ENCODE results near the gene COX14. TPM values are rescaled to one million over a fixed set of nuclear protein-coding genes. Genes with fewer than 3 reads are reported as not detected.

The COX14 gene
- total and polyA plus RNA-seq, 2 donors from 2014 or later: 68.2 to 242 TPM

DNA sequence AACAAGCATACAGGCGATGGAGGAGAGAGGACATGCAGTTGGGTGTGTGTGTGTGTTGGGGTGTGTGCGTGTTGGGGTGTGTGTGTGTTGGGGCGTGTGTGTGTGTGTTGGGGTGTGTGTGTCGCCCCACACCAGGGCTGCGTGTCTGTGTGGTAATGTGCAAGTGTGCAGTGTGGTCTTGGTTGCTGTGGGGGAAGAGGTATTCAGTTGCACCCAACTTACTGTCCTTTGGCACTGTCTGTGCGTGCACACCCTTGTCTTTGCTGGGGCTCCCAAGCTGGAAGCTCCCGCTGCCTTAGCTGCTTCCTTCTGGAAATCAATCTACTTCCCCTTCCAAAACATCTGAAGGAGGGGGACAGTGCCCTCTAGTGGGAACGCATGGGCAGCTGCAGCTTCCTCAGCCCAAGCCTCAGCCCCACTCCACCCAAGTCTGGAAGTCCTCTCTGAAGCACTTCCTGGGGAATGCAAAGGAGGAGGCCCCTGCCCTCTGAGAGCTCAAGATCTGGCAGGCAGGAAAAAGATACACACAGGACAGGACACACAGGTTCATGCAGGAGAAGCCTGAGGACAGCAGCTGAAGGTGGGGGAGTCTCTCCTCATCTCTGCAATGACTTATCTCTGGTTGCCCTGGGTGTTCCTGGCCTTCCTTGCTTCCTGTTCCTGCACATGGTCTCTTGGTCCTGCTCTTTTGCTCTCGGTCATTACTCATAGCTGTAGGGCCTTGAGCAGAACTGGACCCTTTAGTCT, 41.5 kb upstream of the COX14 start:
- FAIRE-seq (no peak), DNase-seq (peak; percentile 89 to 93 (median 90))
- Histone ChIP-seq H3K9ac (ENCODE audit: low read length in 3 of 3) (no peak overlapping the region), H3K27me3 (ENCODE audit: control insufficient read depth, insufficient read depth, low read length) (no peaks in the 10 kb centered on the region), H3K4me1 (ENCODE audit: control insufficient read depth in 2 of 3, insufficient read depth in 2 of 3, low read depth in 1 of 3, low read length in 3 of 3) (peaks cover 0 to 2% (median 0%) of the 10 kb centered on the region in 3 donors), H3K9me3 (ENCODE audit: control insufficient read depth in 2 of 3, insufficient read depth in 1 of 3, low read length in 3 of 3) (no peaks in the 10 kb centered on the region), H3K4me3 (ENCODE audit: low read length in 3 of 3) (no peak overlapping the region), H3K27ac (ENCODE audit: low read depth in 2 of 2, low read length in 2 of 2) (no peak overlapping the region), H3K36me3 (ENCODE audit: control insufficient read depth in 2 of 3, insufficient read depth in 3 of 3, low read length in 3 of 3) (no peaks in the 10 kb centered on the region)
- TF ChIP-seq CTCF (IDR thresholded peaks at IDR 0.05; ENCODE audit: borderline replicate concordance, extremely low read depth, insufficient read depth): peak; percentile 93
- intact Hi-C loops (cut with DNase I): loop anchor here (10.0 kb wide), 1 partner anchor 104 kb away; no protein-coding TSS in a partner anchor

DNA sequence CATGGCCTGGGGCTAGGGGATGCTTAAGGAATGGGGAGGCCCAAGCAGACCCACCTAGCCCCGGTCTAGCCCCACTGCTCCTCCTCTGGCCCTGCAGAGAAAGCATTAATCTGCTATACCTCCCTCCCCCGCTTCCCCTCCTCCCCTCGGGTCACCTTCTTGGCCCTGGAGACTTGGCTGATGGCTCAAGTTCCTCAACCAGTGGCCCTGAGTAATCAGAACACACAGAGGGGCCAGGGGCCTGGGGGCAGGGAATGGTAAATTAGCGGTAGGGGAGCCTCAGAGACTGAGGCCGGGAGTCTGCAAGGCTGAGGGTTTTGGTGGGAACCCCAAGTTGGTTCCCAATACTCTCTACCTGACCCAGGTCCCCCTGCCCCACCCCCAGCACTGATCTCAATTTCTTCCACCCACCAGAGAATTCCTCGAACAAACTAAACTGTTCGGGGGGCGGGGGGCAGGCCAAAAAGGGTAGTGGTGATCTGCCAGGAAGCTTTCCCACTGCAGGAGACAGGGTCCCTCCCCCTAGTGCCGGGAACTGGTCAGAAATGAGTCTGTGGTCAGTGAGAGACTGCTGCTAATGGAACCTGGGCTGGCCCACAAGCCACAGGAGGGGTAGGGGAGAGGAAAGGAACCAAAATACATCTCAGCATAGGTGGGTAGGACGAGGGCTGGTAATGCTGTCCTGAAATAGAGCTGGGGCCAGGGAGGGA, 39.7 kb upstream of the COX14 start:
- Histone ChIP-seq H3K27ac (ENCODE audit: low read depth in 2 of 2, low read length in 2 of 2) (no peak overlapping the region), H3K36me3 (ENCODE audit: control insufficient read depth in 2 of 3, insufficient read depth in 3 of 3, low read length in 3 of 3) (no peaks in the 10 kb centered on the region), H3K9me3 (ENCODE audit: control insufficient read depth in 2 of 3, insufficient read depth in 1 of 3, low read length in 3 of 3) (no peaks in the 10 kb centered on the region), H3K27me3 (ENCODE audit: control insufficient read depth, insufficient read depth, low read length) (no peaks in the 10 kb centered on the region), H3K4me3 (ENCODE audit: low read length in 3 of 3) (no peak overlapping the region), H3K4me1 (ENCODE audit: control insufficient read depth in 2 of 3, insufficient read depth in 2 of 3, low read depth in 1 of 3, low read length in 3 of 3) (peaks cover 0 to 2% (median 0%) of the 10 kb centered on the region in 3 donors), H3K9ac (ENCODE audit: low read length in 3 of 3) (no peak overlapping the region)
- peak in 3 of 5 donors; percentile 37 to 42 (median 38) for DNase-seq
- intact Hi-C loops (cut with DNase I): loop anchor here (10.0 kb wide), 1 partner anchor 102 kb away; no protein-coding TSS in a partner anchor
- no peak for TF ChIP-seq CTCF (IDR thresholded peaks at IDR 0.05; ENCODE audit: borderline replicate concordance, extremely low read depth, insufficient read depth)
- FAIRE-seq: no peak

- peak in 1 of 5 donors; percentile 61 for DNase-seq
- intact Hi-C loops (cut with DNase I): loop anchor here (10.0 kb wide), 1 partner anchor 102 kb away; no protein-coding TSS in a partner anchor
Observed at GRCh38 chr12:50073206-50073605, 38.8 kb upstream of the COX14 start.

More at GRCh38 chr12:50073206-50073605, 38.8 kb upstream of the COX14 start:
- TF ChIP-seq CTCF (IDR thresholded peaks at IDR 0.05; ENCODE audit: borderline replicate concordance, extremely low read depth, insufficient read depth): no peak
- H3K9me3 ChIP-seq (ENCODE audit: control insufficient read depth in 2 of 3, insufficient read depth in 1 of 3, low read length in 3 of 3): no peaks in the 10 kb centered on the region
- no peak overlapping the region for H3K4me3 ChIP-seq (ENCODE audit: low read length in 3 of 3)
- no peak for FAIRE-seq
- no peak overlapping the region for H3K9ac ChIP-seq (ENCODE audit: low read length in 3 of 3)
- H3K36me3 ChIP-seq (ENCODE audit: control insufficient read depth in 2 of 3, insufficient read depth in 3 of 3, low read length in 3 of 3): no peaks in the 10 kb centered on the region
- H3K27ac ChIP-seq (ENCODE audit: low read depth in 2 of 2, low read length in 2 of 2): no peak overlapping the region
- no peaks in the 10 kb centered on the region for H3K27me3 ChIP-seq (ENCODE audit: control insufficient read depth, insufficient read depth, low read length)
- peaks cover 0 to 2% (median 0%) of the 10 kb centered on the region in 3 donors for H3K4me1 ChIP-seq (ENCODE audit: control insufficient read depth in 2 of 3, insufficient read depth in 2 of 3, low read depth in 1 of 3, low read length in 3 of 3)

Data from kidney (tissue), 14 donors.